AG04450 (cell line): ENCODE data around the gene PLA2G2A. TPM values are rescaled to one million over a fixed set of nuclear protein-coding genes. Genes with fewer than 3 reads are reported as not detected.
"Not testable (repeated sequence)": the region's sequence is repeated elsewhere in the genome, so short reads cannot be mapped to it uniquely, and the experiment has no call there.

Experiments
- CTCF ChIA-PET: fragments of 300-600, 350-600 bp; formaldehyde crosslinking; extraction: SDS; loops from one replicate; lab custom pipeline; 2022; ENCODE audit warnings: antibody characterized with exemption, inconsistent platforms; lab: Charles Lee
- POLR2A ChIA-PET: fragments of 350-600 bp; formaldehyde crosslinking; extraction: SDS; loops from one replicate; lab custom pipeline; 2021; ENCODE audit warnings: antibody characterized with exemption, inconsistent platforms; lab: Yijun Ruan, JAX
- DNase-seq: peaks from one replicate; pipeline ENCODE4 v3.0.0-alpha.2; 2011; ENCODE audit warnings: low read depth, low spot score
- H3K27ac ChIP-seq: one replicate; pipeline ENCODE4 v1.5.1; 2012; ENCODE audit warnings: low read depth, low read length, control low read depth
- H3K27me3 ChIP-seq: one replicate; pipeline ENCODE4 v1.6.0; 2012; ENCODE audit warnings: low read length; ENCODE audit not compliant: control insufficient read depth, insufficient read depth
- H3K4me3 ChIP-seq: 2 replicates; pipeline ENCODE4 v1.5.1; 2011; ENCODE audit warnings: mild to moderate bottlenecking, low read depth, low read length, control low read depth
- H3K9me3 ChIP-seq: 2 replicates; pipeline ENCODE4 v1.5.1; 2012; ENCODE audit warnings: low read length; ENCODE audit not compliant: control insufficient read depth, insufficient read depth
- CTCF ChIP-seq: IDR thresholded peaks from 2 replicates; pipeline ENCODE4 v1.5.1; 2011; ENCODE audit warnings: low read depth, low read length, control low read depth, inconsistent platforms
- polyA plus RNA-seq: library from polyadenylated mRNA; depleted of rRNA; stranded (reverse); fragments of >200 nt; gene quantifications from 2 replicates; pipeline ENCODE4 v1.2.3, GENCODE V29; 2011

Gene PLA2G2A
- polyA plus RNA-seq, 1 experiment: not detected

- Histone ChIP-seq H3K27me3 (peaks cover 9% of the 10 kb centered on the region), H3K4me3 (no peak overlapping the region), H3K27ac (no peak overlapping the region), H3K9me3 (peaks cover 6% of the 10 kb centered on the region; the same call in 1 of the 2 replicates)
- no peak for DNase-seq
- ChIA-PET CTCF (no interaction called here), POLR2A (no interaction called here)
- TF ChIP-seq CTCF: no peak
Observed at GRCh38 chr1:19988267-19989006, 9.0 kb upstream of the PLA2G2A start.

GRCh38 chr1:19987719-19988118 is 8.3 kb upstream of the PLA2G2A start:
- CTCF ChIA-PET: no interaction called here
- H3K9me3 ChIP-seq: peaks cover 6% of the 10 kb centered on the region; the same call in 1 of the 2 replicates
- DNase-seq: no peak

GRCh38 chr1:19984409-19985016 is 5.1 kb upstream of the PLA2G2A start:
- H3K27ac ChIP-seq, H3K4me3 ChIP-seq, POLR2A ChIA-PET, H3K9me3 ChIP-seq, DNase-seq: not testable (repeated sequence)
- CTCF ChIA-PET: interaction anchor here (0.7 kb wide), 1 partner anchor 10 kb away, joined by 3 read pairs; no protein-coding TSS in a partner anchor
- peaks cover 33% of the 10 kb centered on the region for H3K27me3 ChIP-seq

More at GRCh38 chr1:19987719-19988118, 8.3 kb upstream of the PLA2G2A start:
- Histone ChIP-seq H3K27ac (no peak overlapping the region), H3K27me3 (peaks cover 9% of the 10 kb centered on the region), H3K4me3 (no peak overlapping the region)
- TF ChIP-seq CTCF: no peak
- POLR2A ChIA-PET: no interaction called here

GRCh38 chr1:19981507-19982312 is 2.3 kb upstream of the PLA2G2A start:
- Histone ChIP-seq H3K4me3 (no peak overlapping the region), H3K9me3 (peaks cover 6% of the 10 kb centered on the region; the same call in 1 of the 2 replicates), H3K27ac (no peak overlapping the region), H3K27me3 (peaks cover 31% of the 10 kb centered on the region)
- CTCF ChIA-PET: no interaction called here
- POLR2A ChIA-PET: no interaction called here
- DNase-seq: no peak
- TF ChIP-seq CTCF: no peak

- H3K9me3 ChIP-seq: peaks cover 6% of the 10 kb centered on the region; the same call in 1 of the 2 replicates
- TF ChIP-seq CTCF: no peak
- H3K4me3 ChIP-seq: no peak overlapping the region
- peaks cover 31% of the 10 kb centered on the region for H3K27me3 ChIP-seq
- POLR2A ChIA-PET: no interaction called here
- no peak for DNase-seq
- CTCF ChIA-PET: no interaction called here
- no peak overlapping the region for H3K27ac ChIP-seq
Observed at GRCh38 chr1:19981170-19981506, 1.7 kb upstream of the PLA2G2A start.
